GM23338 (cell line): ENCODE measurements around the gene RINT1. TPM values are rescaled to one million over a fixed set of nuclear protein-coding genes. Genes with fewer than 3 reads are reported as not detected.

Experiments
- CREB1 ChIP-seq: fragments of 250-450 bp; sonication (Bioruptor Pico); IDR thresholded peaks from 2 replicates; pipeline ENCODE4 v1.5.0; 2020; ENCODE audit warnings: low read depth, mild to moderate bottlenecking, moderate library complexity
- ETS1 ChIP-seq: IDR thresholded peaks from 2 replicates; pipeline ENCODE4 v1.6.1; 2016; ENCODE audit warnings: antibody characterized with exemption
- EZH2phosphoT487 ChIP-seq: fragments of 200-600 bp; sonication (generic); IDR thresholded peaks from one replicate; pipeline ENCODE4 v1.8.1; 2018; ENCODE audit warnings: antibody characterized with exemption; ENCODE audit not compliant: unreplicated experiment
- POLR2AphosphoS5 ChIP-seq: IDR thresholded peaks from 2 replicates; pipeline ENCODE4 v1.6.1; 2016; ENCODE audit warnings: antibody characterized with exemption, low read depth
- STAT1 ChIP-seq: IDR thresholded peaks from one replicate; pipeline ENCODE4 v1.6.1; 2016; ENCODE audit warnings: antibody characterized with exemption; ENCODE audit not compliant: unreplicated experiment
- ZNF114 ChIP-seq: fragments of 250-450 bp; sonication (Bioruptor Pico); IDR thresholded peaks from 2 replicates; pipeline ENCODE4 v1.5.0; 2020; ENCODE audit warnings: mild to moderate bottlenecking, moderate library complexity
- polyA plus RNA-seq: library from polyadenylated mRNA; unstranded; fragments of >200 nt; fragmentation: Nextera tagmentation; extraction: Ambion mirVana; gene quantifications from 2 replicates; pipeline ENCODE4 v1.2.1, GENCODE V29; 2016
- total RNA-seq: library from RNA; depleted of rRNA; stranded (reverse); fragments of >200 nt; shearing (Covaris generic); gene quantifications from 2 replicates; pipeline ENCODE4 v1.2.3, GENCODE V29; 2014
- TF ChIP-seq, protein P1 (sequence below): fragments of 250-450 bp; sonication (Bioruptor Pico); IDR thresholded peaks from 2 replicates; pipeline ENCODE4 v1.5.0; 2020; ENCODE audit warnings: mild to moderate bottlenecking, moderate library complexity
- TF ChIP-seq, protein P2 (sequence below): IDR thresholded peaks from one replicate; pipeline ENCODE4 v1.6.1; 2018; ENCODE audit warnings: antibody characterized with exemption; ENCODE audit not compliant: unreplicated experiment

The RINT1 gene
- total and polyA plus RNA-seq, 2 experiments from 2014 or later, result 18.5 to 31.2 TPM

GRCh38 chr7:105559926-105560325 is 27.9 kb downstream of the RINT1 start (continued):
- TF ChIP-seq, protein P1, sequence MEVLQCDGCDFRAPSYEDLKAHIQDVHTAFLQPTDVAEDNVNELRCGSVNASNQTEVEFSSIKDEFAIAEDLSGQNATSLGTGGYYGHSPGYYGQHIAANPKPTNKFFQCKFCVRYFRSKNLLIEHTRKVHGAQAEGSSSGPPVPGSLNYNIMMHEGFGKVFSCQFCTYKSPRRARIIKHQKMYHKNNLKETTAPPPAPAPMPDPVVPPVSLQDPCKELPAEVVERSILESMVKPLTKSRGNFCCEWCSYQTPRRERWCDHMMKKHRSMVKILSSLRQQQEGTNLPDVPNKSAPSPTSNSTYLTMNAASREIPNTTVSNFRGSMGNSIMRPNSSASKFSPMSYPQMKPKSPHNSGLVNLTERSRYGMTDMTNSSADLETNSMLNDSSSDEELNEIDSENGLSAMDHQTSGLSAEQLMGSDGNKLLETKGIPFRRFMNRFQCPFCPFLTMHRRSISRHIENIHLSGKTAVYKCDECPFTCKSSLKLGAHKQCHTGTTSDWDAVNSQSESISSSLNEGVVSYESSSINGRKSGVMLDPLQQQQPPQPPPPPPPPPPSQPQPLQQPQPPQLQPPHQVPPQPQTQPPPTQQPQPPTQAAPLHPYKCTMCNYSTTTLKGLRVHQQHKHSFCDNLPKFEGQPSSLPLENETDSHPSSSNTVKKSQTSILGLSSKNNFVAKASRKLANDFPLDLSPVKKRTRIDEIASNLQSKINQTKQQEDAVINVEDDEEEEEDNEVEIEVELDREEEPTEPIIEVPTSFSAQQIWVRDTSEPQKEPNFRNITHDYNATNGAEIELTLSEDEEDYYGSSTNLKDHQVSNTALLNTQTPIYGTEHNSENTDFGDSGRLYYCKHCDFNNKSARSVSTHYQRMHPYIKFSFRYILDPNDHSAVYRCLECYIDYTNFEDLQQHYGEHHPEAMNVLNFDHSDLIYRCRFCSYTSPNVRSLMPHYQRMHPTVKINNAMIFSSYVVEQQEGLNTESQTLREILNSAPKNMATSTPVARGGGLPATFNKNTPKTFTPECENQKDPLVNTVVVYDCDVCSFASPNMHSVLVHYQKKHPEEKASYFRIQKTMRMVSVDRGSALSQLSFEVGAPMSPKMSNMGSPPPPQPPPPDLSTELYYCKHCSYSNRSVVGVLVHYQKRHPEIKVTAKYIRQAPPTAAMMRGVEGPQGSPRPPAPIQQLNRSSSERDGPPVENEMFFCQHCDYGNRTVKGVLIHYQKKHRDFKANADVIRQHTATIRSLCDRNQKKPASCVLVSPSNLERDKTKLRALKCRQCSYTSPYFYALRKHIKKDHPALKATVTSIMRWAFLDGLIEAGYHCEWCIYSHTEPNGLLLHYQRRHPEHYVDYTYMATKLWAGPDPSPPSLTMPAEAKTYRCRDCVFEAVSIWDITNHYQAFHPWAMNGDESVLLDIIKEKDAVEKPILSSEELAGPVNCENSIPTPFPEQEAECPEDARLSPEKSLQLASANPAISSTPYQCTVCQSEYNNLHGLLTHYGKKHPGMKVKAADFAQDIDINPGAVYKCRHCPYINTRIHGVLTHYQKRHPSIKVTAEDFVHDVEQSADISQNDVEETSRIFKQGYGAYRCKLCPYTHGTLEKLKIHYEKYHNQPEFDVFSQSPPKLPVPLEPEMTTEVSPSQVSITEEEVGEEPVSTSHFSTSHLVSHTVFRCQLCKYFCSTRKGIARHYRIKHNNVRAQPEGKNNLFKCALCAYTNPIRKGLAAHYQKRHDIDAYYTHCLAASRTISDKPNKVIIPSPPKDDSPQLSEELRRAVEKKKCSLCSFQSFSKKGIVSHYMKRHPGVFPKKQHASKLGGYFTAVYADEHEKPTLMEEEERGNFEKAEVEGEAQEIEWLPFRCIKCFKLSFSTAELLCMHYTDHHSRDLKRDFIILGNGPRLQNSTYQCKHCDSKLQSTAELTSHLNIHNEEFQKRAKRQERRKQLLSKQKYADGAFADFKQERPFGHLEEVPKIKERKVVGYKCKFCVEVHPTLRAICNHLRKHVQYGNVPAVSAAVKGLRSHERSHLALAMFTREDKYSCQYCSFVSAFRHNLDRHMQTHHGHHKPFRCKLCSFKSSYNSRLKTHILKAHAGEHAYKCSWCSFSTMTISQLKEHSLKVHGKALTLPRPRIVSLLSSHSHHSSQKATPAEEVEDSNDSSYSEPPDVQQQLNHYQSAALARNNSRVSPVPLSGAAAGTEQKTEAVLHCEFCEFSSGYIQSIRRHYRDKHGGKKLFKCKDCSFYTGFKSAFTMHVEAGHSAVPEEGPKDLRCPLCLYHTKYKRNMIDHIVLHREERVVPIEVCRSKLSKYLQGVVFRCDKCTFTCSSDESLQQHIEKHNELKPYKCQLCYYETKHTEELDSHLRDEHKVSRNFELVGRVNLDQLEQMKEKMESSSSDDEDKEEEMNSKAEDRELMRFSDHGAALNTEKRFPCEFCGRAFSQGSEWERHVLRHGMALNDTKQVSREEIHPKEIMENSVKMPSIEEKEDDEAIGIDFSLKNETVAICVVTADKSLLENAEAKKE (CRISPR knock-in tag), result no peak
- TF ChIP-seq, protein P2, sequence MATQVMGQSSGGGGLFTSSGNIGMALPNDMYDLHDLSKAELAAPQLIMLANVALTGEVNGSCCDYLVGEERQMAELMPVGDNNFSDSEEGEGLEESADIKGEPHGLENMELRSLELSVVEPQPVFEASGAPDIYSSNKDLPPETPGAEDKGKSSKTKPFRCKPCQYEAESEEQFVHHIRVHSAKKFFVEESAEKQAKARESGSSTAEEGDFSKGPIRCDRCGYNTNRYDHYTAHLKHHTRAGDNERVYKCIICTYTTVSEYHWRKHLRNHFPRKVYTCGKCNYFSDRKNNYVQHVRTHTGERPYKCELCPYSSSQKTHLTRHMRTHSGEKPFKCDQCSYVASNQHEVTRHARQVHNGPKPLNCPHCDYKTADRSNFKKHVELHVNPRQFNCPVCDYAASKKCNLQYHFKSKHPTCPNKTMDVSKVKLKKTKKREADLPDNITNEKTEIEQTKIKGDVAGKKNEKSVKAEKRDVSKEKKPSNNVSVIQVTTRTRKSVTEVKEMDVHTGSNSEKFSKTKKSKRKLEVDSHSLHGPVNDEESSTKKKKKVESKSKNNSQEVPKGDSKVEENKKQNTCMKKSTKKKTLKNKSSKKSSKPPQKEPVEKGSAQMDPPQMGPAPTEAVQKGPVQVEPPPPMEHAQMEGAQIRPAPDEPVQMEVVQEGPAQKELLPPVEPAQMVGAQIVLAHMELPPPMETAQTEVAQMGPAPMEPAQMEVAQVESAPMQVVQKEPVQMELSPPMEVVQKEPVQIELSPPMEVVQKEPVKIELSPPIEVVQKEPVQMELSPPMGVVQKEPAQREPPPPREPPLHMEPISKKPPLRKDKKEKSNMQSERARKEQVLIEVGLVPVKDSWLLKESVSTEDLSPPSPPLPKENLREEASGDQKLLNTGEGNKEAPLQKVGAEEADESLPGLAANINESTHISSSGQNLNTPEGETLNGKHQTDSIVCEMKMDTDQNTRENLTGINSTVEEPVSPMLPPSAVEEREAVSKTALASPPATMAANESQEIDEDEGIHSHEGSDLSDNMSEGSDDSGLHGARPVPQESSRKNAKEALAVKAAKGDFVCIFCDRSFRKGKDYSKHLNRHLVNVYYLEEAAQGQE, result no peak
- TF ChIP-seq POLR2AphosphoS5 (no peak), ZNF114 (CRISPR knock-in tag) (no peak), EZH2phosphoT487 (no peak), STAT1 (no peak), CREB1 (CRISPR knock-in tag) (no peak), ETS1 (no peak)
